ENCODE measurements around the gene ARMC3. TPM values are rescaled to one million over a fixed set of nuclear protein-coding genes. Genes with fewer than 3 reads are reported as not detected.

ARMC3 gene
- total RNA-seq, 5 donors from 2014 or later (not counting 1 experiment from before 2014, with no cell fraction given), result not detected

DNA sequence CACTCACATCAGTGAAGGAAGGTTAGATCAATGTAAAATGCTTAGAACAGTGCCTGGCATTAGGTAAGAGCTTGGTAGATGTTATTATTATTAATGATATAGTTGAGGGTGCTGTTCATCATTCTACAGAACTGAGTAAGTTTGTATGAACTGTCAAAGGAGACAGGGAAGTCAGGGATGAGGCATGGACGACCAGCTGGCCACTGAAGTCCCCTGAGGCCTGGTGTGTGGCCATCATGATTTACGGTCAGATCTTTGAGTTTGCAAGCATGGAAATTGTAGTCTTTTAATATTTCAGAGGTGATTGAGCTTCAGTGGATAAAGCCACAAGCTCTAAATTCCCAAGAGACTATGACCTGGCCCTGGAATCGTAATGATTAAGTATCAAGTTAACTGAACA is 6.9 kb downstream of the ARMC3 start:
- H3K4me3 ChIP-seq (ENCODE audit: control insufficient read depth in 1 of 2, extremely low read depth in 1 of 2, low read length in 1 of 2), result no peak overlapping the region
- no peak overlapping the region for H3K4me3 Mint-ChIP-seq
- ATAC-seq (replicated peaks in 1 of 4) (no peak), DNase-seq (no peak)
- no peaks in the 10 kb centered on the region for H3K36me3 Mint-ChIP-seq
- peaks cover 0 to 2% (median 0%) of the 10 kb centered on the region in 3 donors for H3K9me3 Mint-ChIP-seq
- H3K9me3 ChIP-seq, result no peaks in the 10 kb centered on the region
- no peaks in the 10 kb centered on the region for H3K4me1 Mint-ChIP-seq
- no peaks in the 10 kb centered on the region for H3K36me3 ChIP-seq (ENCODE audit: control insufficient read depth in 2 of 2, extremely low read depth in 1 of 2, insufficient read depth in 1 of 2, low read length in 1 of 2)
- no peak overlapping the region for H3K27ac Mint-ChIP-seq
- H3K4me1 ChIP-seq (ENCODE audit: control insufficient read depth in 1 of 2, extremely low read depth in 1 of 2, insufficient read depth in 2 of 2, low read length in 2 of 2), result no peaks in the 10 kb centered on the region
- 80% methylated on average over 2 of the region's 3 CpGs for WGBS (ENCODE audit: insufficient coverage)
- H3K27me3 Mint-ChIP-seq, result no peaks in the 10 kb centered on the region
- no peak overlapping the region for H3K27ac ChIP-seq (ENCODE audit: low read length)
- CTCF ChIA-PET, result interaction anchor here in 1 of 2 donors (0.6 kb wide), 1 partner anchor 39 kb away, joined by 3 read pairs; no protein-coding TSS in a partner anchor
- POLR2A ChIA-PET, result interaction anchor here in 1 of 2 donors (0.5 kb wide), 1 partner anchor 626 kb away, joined by 3 read pairs; no protein-coding TSS in a partner anchor
- no peaks in the 10 kb centered on the region for H3K27me3 ChIP-seq (replicated peaks in 1 of 2; ENCODE audit: control insufficient read depth in 2 of 2, extremely low read depth in 1 of 2, insufficient read depth in 2 of 2, low read length in 1 of 2)

DNA sequence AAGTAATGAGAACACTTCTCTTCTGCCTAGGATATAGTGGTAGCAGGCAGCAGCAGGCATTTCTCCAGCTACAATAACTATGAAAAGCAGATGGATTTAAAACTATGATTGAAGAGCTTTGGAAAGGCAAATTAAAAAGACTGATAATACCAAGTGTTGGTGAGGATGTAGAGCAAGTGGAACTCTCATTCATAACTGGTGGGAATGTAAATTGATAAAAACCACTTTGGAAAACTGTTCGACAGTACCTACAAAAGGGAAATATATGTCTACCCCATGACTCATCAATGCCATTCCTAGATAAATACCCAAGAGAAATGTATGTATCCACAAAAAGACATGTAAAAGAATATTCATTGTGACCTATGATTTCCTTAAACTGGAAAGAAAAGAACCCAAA is 14.6 kb downstream of the ARMC3 start:
- H3K27ac Mint-ChIP-seq, result no peak overlapping the region
- H3K27me3 Mint-ChIP-seq, result peaks cover 4 to 15% of the 10 kb centered on the region in 2 donors
- Histone ChIP-seq H3K27ac (ENCODE audit: low read length) (no peak overlapping the region), H3K4me1 (ENCODE audit: control insufficient read depth in 1 of 2, extremely low read depth in 1 of 2, insufficient read depth in 2 of 2, low read length in 2 of 2) (no peaks in the 10 kb centered on the region), H3K36me3 (ENCODE audit: control insufficient read depth in 2 of 2, extremely low read depth in 1 of 2, insufficient read depth in 1 of 2, low read length in 1 of 2) (no peaks in the 10 kb centered on the region), H3K9me3 (no peaks in the 10 kb centered on the region), H3K27me3 (replicated peaks in 1 of 2; ENCODE audit: control insufficient read depth in 2 of 2, extremely low read depth in 1 of 2, insufficient read depth in 2 of 2, low read length in 1 of 2) (no peaks in the 10 kb centered on the region), H3K4me3 (ENCODE audit: control insufficient read depth in 1 of 2, extremely low read depth in 1 of 2, low read length in 1 of 2) (no peak overlapping the region)
- H3K9me3 Mint-ChIP-seq, result peaks cover 5 to 19% (median 9%) of the 10 kb centered on the region in 3 donors
- POLR2A ChIA-PET, result interaction anchor here in 1 of 2 donors (0.5 kb wide), 1 partner anchor 268 kb away, joined by 4 read pairs; no protein-coding TSS in a partner anchor
- no CpG with 5 or more reads among the region's 1 CpG for WGBS (ENCODE audit: insufficient coverage)
- no peak for DNase-seq
- no peaks in the 10 kb centered on the region for H3K4me1 Mint-ChIP-seq
- CTCF ChIA-PET, result no interaction called here
- H3K4me3 Mint-ChIP-seq, result no peak overlapping the region
- H3K36me3 Mint-ChIP-seq, result peaks cover 2% of the 10 kb centered on the region
- no peak for ATAC-seq (replicated peaks in 1 of 4)

DNA sequence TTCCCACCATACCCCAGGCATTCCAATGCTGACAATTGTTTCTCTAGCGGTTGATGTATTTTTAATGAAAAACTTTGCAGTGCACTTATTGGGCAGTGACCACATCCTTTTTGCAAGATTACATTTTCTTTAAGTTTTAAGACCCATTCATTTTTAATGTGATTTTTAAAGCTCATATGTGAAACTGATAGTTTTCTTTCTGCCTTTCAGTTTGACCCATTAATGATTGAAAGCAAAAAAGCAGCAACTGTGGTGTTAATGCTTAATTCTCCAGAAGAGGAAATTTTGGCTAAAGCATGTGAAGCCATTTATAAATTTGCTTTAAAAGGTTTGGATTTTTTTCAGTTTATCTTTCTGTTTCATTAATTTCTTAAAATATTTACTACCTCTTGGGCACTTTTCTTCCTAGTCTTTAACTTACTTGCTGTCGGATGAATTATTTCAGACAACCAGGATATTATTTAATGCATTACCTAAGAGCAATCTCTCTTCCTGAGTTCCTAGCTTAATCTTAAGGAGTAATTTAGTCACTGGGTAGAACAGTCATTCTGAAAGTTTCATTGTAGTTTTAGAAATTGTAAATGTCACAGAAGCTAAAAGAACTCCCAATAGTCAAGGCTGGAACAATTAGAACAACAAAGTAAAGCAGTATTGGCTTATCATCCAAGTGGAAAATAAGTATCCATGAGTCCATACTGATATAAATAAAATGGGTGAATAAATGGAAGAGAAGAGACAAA is 18.3 kb downstream of the ARMC3 start:
- CTCF ChIA-PET, result no interaction called here
- H3K4me3 ChIP-seq (ENCODE audit: control insufficient read depth in 1 of 2, extremely low read depth in 1 of 2, low read length in 1 of 2), result no peak overlapping the region
- ATAC-seq (replicated peaks in 1 of 4), result no peak

DNA sequence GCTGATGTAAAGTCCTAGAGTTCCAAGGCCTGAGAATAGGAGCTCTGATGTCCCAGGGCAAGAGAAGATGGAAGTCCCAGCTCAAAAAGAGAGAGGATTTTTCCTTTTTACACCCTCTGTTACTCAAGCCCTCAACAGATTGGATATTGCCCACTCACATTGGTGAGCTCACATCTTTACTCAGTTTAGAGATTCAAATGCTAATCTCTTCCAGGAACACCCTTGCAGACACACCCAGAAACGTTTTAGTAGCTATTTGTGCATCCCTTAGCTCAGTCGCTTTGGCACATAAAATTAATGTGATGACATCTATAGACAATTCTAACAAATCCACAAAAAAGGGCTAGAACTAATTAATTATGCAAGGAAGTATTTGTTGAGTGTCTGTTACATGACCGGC is 27.1 kb downstream of the ARMC3 start:
- Mint-ChIP-seq H3K4me3 (no peak overlapping the region), H3K27me3 (no peaks in the 10 kb centered on the region), H3K36me3 (no peaks in the 10 kb centered on the region), H3K9me3 (peaks cover 0 to 16% (median 5%) of the 10 kb centered on the region in 3 donors), H3K27ac (no peak overlapping the region), H3K4me1 (no peaks in the 10 kb centered on the region)
- H3K4me3 ChIP-seq (ENCODE audit: control insufficient read depth in 1 of 2, extremely low read depth in 1 of 2, low read length in 1 of 2), result no peak overlapping the region
- ChIA-PET POLR2A (no interaction called here), CTCF (interaction anchor here in 1 of 2 donors (0.6 kb wide), 1 partner anchor 745 kb away, joined by 3 read pairs; no protein-coding TSS in a partner anchor)
- no peaks in the 10 kb centered on the region for H3K36me3 ChIP-seq (ENCODE audit: control insufficient read depth in 2 of 2, extremely low read depth in 1 of 2, insufficient read depth in 1 of 2, low read length in 1 of 2)
- ATAC-seq (replicated peaks in 1 of 4) (no peak), DNase-seq (no peak)
- H3K27ac ChIP-seq (ENCODE audit: low read length), result no peak overlapping the region
- H3K27me3 ChIP-seq (replicated peaks in 1 of 2; ENCODE audit: control insufficient read depth in 2 of 2, extremely low read depth in 1 of 2, insufficient read depth in 2 of 2, low read length in 1 of 2), result no peaks in the 10 kb centered on the region
- no peaks in the 10 kb centered on the region for H3K4me1 ChIP-seq (ENCODE audit: control insufficient read depth in 1 of 2, extremely low read depth in 1 of 2, insufficient read depth in 2 of 2, low read length in 2 of 2)
- 100% methylated on average over 1 of the region's 3 CpGs for WGBS (ENCODE audit: insufficient coverage)
- no peaks in the 10 kb centered on the region for H3K9me3 ChIP-seq

More for the DNA sequence above, 18.3 kb downstream of the ARMC3 start:
- no peaks in the 10 kb centered on the region for H3K4me1 ChIP-seq (ENCODE audit: control insufficient read depth in 1 of 2, extremely low read depth in 1 of 2, insufficient read depth in 2 of 2, low read length in 2 of 2)
- H3K9me3 ChIP-seq, result no peaks in the 10 kb centered on the region
- no peak overlapping the region for H3K27ac ChIP-seq (ENCODE audit: low read length)
- no peak for DNase-seq
- H3K27me3 ChIP-seq (replicated peaks in 1 of 2; ENCODE audit: control insufficient read depth in 2 of 2, extremely low read depth in 1 of 2, insufficient read depth in 2 of 2, low read length in 1 of 2), result no peaks in the 10 kb centered on the region
- no peaks in the 10 kb centered on the region for H3K36me3 ChIP-seq (ENCODE audit: control insufficient read depth in 2 of 2, extremely low read depth in 1 of 2, insufficient read depth in 1 of 2, low read length in 1 of 2)
- H3K4me1 Mint-ChIP-seq, result no peaks in the 10 kb centered on the region
- no peak overlapping the region for H3K4me3 Mint-ChIP-seq
- WGBS (ENCODE audit: insufficient coverage), result no CpG with 5 or more reads among the region's 2 CpGs
- H3K9me3 Mint-ChIP-seq, result peaks cover 11 to 26% (median 24%) of the 10 kb centered on the region in 3 donors
- POLR2A ChIA-PET, result no interaction called here
- no peak overlapping the region for H3K27ac Mint-ChIP-seq
- peaks cover 4 to 15% of the 10 kb centered on the region in 2 donors for H3K27me3 Mint-ChIP-seq
- H3K36me3 Mint-ChIP-seq, result peaks cover 5% of the 10 kb centered on the region

DNA sequence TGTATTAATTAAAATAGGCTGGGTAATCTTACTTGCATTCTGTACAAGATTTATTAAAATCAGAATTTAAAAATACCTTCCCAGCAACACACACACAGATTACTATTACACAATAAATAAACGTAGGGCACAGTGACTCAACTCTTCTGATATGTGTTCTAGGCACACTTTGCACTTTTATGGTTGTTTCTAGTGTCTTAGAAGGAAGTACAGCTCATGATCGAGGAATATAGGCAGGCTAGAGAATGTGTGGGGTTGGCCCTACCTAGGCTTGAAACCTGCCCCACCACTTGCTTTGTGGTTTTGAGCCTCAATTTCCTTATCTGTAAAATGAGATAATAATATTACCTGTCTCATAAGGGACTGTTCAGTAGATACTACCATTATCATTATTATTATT is 30.5 kb downstream of the ARMC3 start:
- Histone ChIP-seq H3K4me1 (ENCODE audit: control insufficient read depth in 1 of 2, extremely low read depth in 1 of 2, insufficient read depth in 2 of 2, low read length in 2 of 2) (no peaks in the 10 kb centered on the region), H3K27me3 (replicated peaks in 1 of 2; ENCODE audit: control insufficient read depth in 2 of 2, extremely low read depth in 1 of 2, insufficient read depth in 2 of 2, low read length in 1 of 2) (no peaks in the 10 kb centered on the region), H3K4me3 (ENCODE audit: control insufficient read depth in 1 of 2, extremely low read depth in 1 of 2, low read length in 1 of 2) (no peak overlapping the region), H3K9me3 (no peaks in the 10 kb centered on the region), H3K36me3 (ENCODE audit: control insufficient read depth in 2 of 2, extremely low read depth in 1 of 2, insufficient read depth in 1 of 2, low read length in 1 of 2) (no peaks in the 10 kb centered on the region), H3K27ac (ENCODE audit: low read length) (no peak overlapping the region)
- WGBS (ENCODE audit: insufficient coverage), result no CpG with 5 or more reads among the region's 2 CpGs
- H3K9me3 Mint-ChIP-seq, result peaks cover 0 to 5% (median 0%) of the 10 kb centered on the region in 3 donors
- ChIA-PET CTCF (no interaction called here), POLR2A (no interaction called here)
- H3K4me1 Mint-ChIP-seq, result no peaks in the 10 kb centered on the region
- no peak for ATAC-seq (replicated peaks in 1 of 4)
- H3K27me3 Mint-ChIP-seq, result peaks cover 0 to 2% of the 10 kb centered on the region in 2 donors
- H3K27ac Mint-ChIP-seq, result no peak overlapping the region
- no peaks in the 10 kb centered on the region for H3K36me3 Mint-ChIP-seq
- H3K4me3 Mint-ChIP-seq, result no peak overlapping the region
- DNase-seq, result no peak

DNA sequence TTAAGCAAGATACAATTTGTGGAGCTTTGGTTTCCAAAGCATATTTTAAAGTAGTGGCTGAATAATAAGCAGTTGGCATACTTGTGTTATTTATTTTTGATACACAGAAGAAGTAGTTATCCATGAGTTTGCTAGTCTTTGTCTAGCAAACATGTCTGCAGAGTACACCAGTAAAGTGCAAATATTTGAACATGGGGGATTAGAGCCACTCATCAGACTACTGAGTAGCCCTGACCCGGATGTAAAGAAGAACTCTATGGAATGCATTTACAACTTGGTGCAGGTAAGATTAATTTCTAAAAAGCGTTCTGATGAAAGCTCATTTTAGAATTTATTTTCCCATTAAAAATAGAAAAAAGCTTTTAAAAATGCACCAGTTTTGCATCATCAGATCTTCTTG is 31.4 kb downstream of the ARMC3 start:
- Histone ChIP-seq H3K36me3 (ENCODE audit: control insufficient read depth in 2 of 2, extremely low read depth in 1 of 2, insufficient read depth in 1 of 2, low read length in 1 of 2) (no peaks in the 10 kb centered on the region), H3K27me3 (replicated peaks in 1 of 2; ENCODE audit: control insufficient read depth in 2 of 2, extremely low read depth in 1 of 2, insufficient read depth in 2 of 2, low read length in 1 of 2) (no peaks in the 10 kb centered on the region), H3K9me3 (no peaks in the 10 kb centered on the region), H3K27ac (ENCODE audit: low read length) (no peak overlapping the region), H3K4me1 (ENCODE audit: control insufficient read depth in 1 of 2, extremely low read depth in 1 of 2, insufficient read depth in 2 of 2, low read length in 2 of 2) (no peaks in the 10 kb centered on the region), H3K4me3 (ENCODE audit: control insufficient read depth in 1 of 2, extremely low read depth in 1 of 2, low read length in 1 of 2) (no peak overlapping the region)
- Mint-ChIP-seq H3K4me1 (no peaks in the 10 kb centered on the region), H3K4me3 (no peak overlapping the region), H3K36me3 (no peaks in the 10 kb centered on the region), H3K27ac (no peak overlapping the region), H3K27me3 (peaks cover 0 to 4% of the 10 kb centered on the region in 2 donors), H3K9me3 (no peaks in the 10 kb centered on the region)
- ATAC-seq (replicated peaks in 1 of 4), result no peak
- DNase-seq, result no peak
- ChIA-PET CTCF (interaction anchor here (0.6 kb wide), 2 partner anchors 30 to 446 kb away, joined by 3 to 5 read pairs; no protein-coding TSS in a partner anchor), POLR2A (interaction anchor here (0.6 to 0.8 kb wide), 2 partner anchors 20 to 149 kb away, joined by 3 to 5 read pairs; no protein-coding TSS in a partner anchor)
- WGBS (ENCODE audit: insufficient coverage), result no CpG with 5 or more reads among the region's 2 CpGs

Measured in T-cell (primary cell).